Measurements from ENCODE around the gene MGP.

DNA sequence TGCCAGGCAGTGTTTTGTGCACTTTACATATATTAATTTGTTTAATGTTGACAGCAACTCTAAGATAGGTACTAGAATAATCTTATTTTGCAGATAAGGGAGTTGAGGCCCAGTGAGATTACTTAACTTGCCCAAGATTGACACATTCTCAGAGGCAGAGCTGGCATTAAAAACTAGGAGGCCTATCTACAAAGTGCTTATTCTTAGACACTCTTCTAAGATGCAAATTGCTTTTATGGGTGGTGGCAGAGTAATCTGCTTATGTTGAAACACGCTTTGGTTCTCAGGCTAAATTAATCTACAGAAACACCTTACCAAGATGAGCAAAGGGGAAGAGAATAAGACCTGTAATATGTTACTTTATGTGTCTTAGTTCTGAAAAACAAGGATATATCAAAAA is 7.2 kb downstream of the MGP start:
- no peak for TF ChIP-seq ZNF560 (tag by site-specific recombination; IDR thresholded peaks at IDR 0.05; ENCODE audit: borderline replicate concordance)
- TF ChIP-seq, protein P1, sequence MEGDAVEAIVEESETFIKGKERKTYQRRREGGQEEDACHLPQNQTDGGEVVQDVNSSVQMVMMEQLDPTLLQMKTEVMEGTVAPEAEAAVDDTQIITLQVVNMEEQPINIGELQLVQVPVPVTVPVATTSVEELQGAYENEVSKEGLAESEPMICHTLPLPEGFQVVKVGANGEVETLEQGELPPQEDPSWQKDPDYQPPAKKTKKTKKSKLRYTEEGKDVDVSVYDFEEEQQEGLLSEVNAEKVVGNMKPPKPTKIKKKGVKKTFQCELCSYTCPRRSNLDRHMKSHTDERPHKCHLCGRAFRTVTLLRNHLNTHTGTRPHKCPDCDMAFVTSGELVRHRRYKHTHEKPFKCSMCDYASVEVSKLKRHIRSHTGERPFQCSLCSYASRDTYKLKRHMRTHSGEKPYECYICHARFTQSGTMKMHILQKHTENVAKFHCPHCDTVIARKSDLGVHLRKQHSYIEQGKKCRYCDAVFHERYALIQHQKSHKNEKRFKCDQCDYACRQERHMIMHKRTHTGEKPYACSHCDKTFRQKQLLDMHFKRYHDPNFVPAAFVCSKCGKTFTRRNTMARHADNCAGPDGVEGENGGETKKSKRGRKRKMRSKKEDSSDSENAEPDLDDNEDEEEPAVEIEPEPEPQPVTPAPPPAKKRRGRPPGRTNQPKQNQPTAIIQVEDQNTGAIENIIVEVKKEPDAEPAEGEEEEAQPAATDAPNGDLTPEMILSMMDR (tag by site-specific recombination; IDR thresholded peaks at IDR 0.05), result no peak
- no peak for TF ChIP-seq YY1 (tag by site-specific recombination; IDR thresholded peaks at IDR 0.05)
- no peak for TF ChIP-seq ZNF610 (tag by site-specific recombination; IDR thresholded peaks at IDR 0.05; ENCODE audit: borderline replicate concordance)
- TF ChIP-seq, protein P2, sequence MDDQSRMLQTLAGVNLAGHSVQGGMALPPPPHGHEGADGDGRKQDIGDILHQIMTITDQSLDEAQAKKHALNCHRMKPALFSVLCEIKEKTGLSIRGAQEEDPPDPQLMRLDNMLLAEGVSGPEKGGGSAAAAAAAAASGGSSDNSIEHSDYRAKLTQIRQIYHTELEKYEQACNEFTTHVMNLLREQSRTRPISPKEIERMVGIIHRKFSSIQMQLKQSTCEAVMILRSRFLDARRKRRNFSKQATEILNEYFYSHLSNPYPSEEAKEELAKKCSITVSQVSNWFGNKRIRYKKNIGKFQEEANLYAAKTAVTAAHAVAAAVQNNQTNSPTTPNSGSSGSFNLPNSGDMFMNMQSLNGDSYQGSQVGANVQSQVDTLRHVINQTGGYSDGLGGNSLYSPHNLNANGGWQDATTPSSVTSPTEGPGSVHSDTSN (CRISPR knock-in tag; IDR thresholded peaks at IDR 0.05), result no peak
- TF ChIP-seq ZNF132 (tag by site-specific recombination; IDR thresholded peaks at IDR 0.05; ENCODE audit: borderline replicate concordance), result no peak
- TF ChIP-seq ZNF701 (tag by site-specific recombination; IDR thresholded peaks at IDR 0.05), result no peak
- TF ChIP-seq, protein P3, sequence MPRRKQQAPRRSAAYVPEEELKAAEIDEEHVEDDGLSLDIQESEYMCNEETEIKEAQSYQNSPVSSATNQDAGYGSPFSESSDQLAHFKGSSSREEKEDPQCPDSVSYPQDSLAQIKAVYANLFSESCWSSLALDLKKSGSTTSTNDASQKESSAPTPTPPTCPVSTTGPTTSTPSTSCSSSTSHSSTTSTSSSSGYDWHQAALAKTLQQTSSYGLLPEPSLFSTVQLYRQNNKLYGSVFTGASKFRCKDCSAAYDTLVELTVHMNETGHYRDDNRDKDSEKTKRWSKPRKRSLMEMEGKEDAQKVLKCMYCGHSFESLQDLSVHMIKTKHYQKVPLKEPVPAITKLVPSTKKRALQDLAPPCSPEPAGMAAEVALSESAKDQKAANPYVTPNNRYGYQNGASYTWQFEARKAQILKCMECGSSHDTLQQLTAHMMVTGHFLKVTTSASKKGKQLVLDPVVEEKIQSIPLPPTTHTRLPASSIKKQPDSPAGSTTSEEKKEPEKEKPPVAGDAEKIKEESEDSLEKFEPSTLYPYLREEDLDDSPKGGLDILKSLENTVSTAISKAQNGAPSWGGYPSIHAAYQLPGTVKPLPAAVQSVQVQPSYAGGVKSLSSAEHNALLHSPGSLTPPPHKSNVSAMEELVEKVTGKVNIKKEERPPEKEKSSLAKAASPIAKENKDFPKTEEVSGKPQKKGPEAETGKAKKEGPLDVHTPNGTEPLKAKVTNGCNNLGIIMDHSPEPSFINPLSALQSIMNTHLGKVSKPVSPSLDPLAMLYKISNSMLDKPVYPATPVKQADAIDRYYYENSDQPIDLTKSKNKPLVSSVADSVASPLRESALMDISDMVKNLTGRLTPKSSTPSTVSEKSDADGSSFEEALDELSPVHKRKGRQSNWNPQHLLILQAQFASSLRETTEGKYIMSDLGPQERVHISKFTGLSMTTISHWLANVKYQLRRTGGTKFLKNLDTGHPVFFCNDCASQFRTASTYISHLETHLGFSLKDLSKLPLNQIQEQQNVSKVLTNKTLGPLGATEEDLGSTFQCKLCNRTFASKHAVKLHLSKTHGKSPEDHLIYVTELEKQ (tag by site-specific recombination; IDR thresholded peaks at IDR 0.05; ENCODE audit: borderline replicate concordance), result no peak
- TF ChIP-seq ZBTB7A (tag by site-specific recombination; IDR thresholded peaks at IDR 0.05; ENCODE audit: low read depth), result no peak
- no peak for TF ChIP-seq ZNF791 (tag by site-specific recombination; IDR thresholded peaks at IDR 0.05)
- TF ChIP-seq, protein P4, sequence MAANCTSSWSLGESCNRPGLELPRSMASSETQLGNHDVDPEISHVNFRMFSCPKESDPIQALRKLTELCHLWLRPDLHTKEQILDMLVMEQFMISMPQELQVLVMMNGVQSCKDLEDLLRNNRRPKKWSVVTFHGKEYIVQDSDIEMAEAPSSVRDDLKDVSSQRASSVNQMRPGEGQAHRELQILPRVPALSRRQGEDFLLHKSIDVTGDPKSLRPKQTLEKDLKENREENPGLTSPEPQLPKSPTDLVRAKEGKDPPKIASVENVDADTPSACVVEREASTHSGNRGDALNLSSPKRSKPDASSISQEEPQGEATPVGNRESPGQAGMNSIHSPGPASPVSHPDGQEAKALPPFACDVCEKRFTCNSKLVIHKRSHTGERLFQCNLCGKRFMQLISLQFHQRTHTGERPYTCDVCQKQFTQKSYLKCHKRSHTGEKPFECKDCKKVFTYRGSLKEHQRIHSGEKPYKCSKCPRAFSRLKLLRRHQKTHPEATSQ (tag by site-specific recombination; IDR thresholded peaks at IDR 0.05), result no peak
- TF ChIP-seq, protein P5, sequence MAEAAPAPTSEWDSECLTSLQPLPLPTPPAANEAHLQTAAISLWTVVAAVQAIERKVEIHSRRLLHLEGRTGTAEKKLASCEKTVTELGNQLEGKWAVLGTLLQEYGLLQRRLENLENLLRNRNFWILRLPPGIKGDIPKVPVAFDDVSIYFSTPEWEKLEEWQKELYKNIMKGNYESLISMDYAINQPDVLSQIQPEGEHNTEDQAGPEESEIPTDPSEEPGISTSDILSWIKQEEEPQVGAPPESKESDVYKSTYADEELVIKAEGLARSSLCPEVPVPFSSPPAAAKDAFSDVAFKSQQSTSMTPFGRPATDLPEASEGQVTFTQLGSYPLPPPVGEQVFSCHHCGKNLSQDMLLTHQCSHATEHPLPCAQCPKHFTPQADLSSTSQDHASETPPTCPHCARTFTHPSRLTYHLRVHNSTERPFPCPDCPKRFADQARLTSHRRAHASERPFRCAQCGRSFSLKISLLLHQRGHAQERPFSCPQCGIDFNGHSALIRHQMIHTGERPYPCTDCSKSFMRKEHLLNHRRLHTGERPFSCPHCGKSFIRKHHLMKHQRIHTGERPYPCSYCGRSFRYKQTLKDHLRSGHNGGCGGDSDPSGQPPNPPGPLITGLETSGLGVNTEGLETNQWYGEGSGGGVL (tag by site-specific recombination; IDR thresholded peaks at IDR 0.05), result no peak
